RWPE2 (cell line): ENCODE data around the gene TSPAN5.

Experiments
- ATAC-seq: fragments of 200-7000 bp; cut with Tn5 transposase; 3 replicates; pipeline ENCODE4 v1.9.1; 2021; ENCODE audit warnings: low read depth
- DNase-seq: peaks from one replicate; pipeline ENCODE4 v3.0.0-alpha.2; 2020; ENCODE audit warnings: low spot score
- H3K27ac ChIP-seq: fragments of 450-650 bp; 2 replicates; pipeline ENCODE4 v1.5.1; 2017; ENCODE audit warnings: mild to moderate bottlenecking; ENCODE audit not compliant: poor library complexity, severe bottlenecking
- H3K27me3 ChIP-seq: fragments of 250-450 bp; sonication (Bioruptor Pico); 2 replicates; pipeline ENCODE4 v1.5.1; 2021; ENCODE audit warnings: mild to moderate bottlenecking, moderate library complexity; ENCODE audit not compliant: insufficient read depth, poor library complexity, severe bottlenecking
- H3K36me3 ChIP-seq: fragments of 250-450 bp; sonication (Bioruptor Pico); 2 replicates; pipeline ENCODE4 v1.5.1; 2020; ENCODE audit warnings: low read depth, mild to moderate bottlenecking, moderate library complexity
- H3K4me1 ChIP-seq: fragments of 250-450 bp; sonication (Bioruptor Pico); 2 replicates; pipeline ENCODE4 v1.5.1; 2021; ENCODE audit warnings: mild to moderate bottlenecking, moderate library complexity; ENCODE audit not compliant: insufficient read depth, poor library complexity, severe bottlenecking
- H3K4me3 ChIP-seq: fragments of 250-450 bp; sonication (Bioruptor Pico); 2 replicates; pipeline ENCODE4 v1.5.1; 2021; ENCODE audit warnings: mild to moderate bottlenecking, moderate library complexity; ENCODE audit not compliant: severe bottlenecking
- H3K9me3 ChIP-seq: fragments of 250-450 bp; sonication (Bioruptor Pico); 2 replicates; pipeline ENCODE4 v1.5.1; 2021; ENCODE audit warnings: mild to moderate bottlenecking, moderate library complexity; ENCODE audit not compliant: severe bottlenecking
- CTCF ChIP-seq: fragments of 450-650 bp; IDR thresholded peaks from one replicate; pipeline ENCODE4 v1.5.1; 2017; ENCODE audit warnings: mild to moderate bottlenecking, moderate library complexity; ENCODE audit not compliant: poor library complexity, severe bottlenecking

Gene TSPAN5

GRCh38 chr4:98510340-98510739, 148.1 kb downstream of the TSPAN5 start:
- Histone ChIP-seq H3K27me3 (no peaks in the 10 kb centered on the region), H3K4me1 (peaks cover 31% of the 10 kb centered on the region), H3K4me3 (no peak overlapping the region), H3K27ac (peak overlapping the region; percentile 73), H3K9me3 (no peaks in the 10 kb centered on the region), H3K36me3 (peaks cover 19% of the 10 kb centered on the region)
- no peak for TF ChIP-seq CTCF
- DNase-seq (no peak), ATAC-seq (no peak)

GRCh38 chr4:98509721-98510120, 148.7 kb downstream of the TSPAN5 start:
- peak overlapping the region; percentile 73 for H3K27ac ChIP-seq

GRCh38 chr4:98508829-98509598, 149.4 kb downstream of the TSPAN5 start:
- TF ChIP-seq CTCF, result no peak
- Histone ChIP-seq H3K4me3 (no peak overlapping the region), H3K27ac (peak overlapping the region; percentile 73), H3K4me1 (peaks cover 26% of the 10 kb centered on the region), H3K27me3 (no peaks in the 10 kb centered on the region), H3K9me3 (no peaks in the 10 kb centered on the region), H3K36me3 (peaks cover 19% of the 10 kb centered on the region)
- DNase-seq (no peak), ATAC-seq (no peak)

More at GRCh38 chr4:98509721-98510120, 148.7 kb downstream of the TSPAN5 start:
- Histone ChIP-seq H3K4me1 (peaks cover 29% of the 10 kb centered on the region), H3K36me3 (peaks cover 19% of the 10 kb centered on the region), H3K4me3 (no peak overlapping the region), H3K27me3 (no peaks in the 10 kb centered on the region), H3K9me3 (no peaks in the 10 kb centered on the region)
- no peak for TF ChIP-seq CTCF
- no peak for DNase-seq
- ATAC-seq, result no peak

- DNase-seq (no peak), ATAC-seq (no peak)
- H3K36me3 ChIP-seq, result peaks cover 19% of the 10 kb centered on the region
- H3K4me3 ChIP-seq, result no peak overlapping the region
- no peaks in the 10 kb centered on the region for H3K27me3 ChIP-seq
- H3K27ac ChIP-seq, result no peak overlapping the region
- peaks cover 21% of the 10 kb centered on the region for H3K4me1 ChIP-seq
- TF ChIP-seq CTCF, result no peak
- H3K9me3 ChIP-seq, result no peaks in the 10 kb centered on the region
Observed at GRCh38 chr4:98508248-98508647, 150.2 kb downstream of the TSPAN5 start.

GRCh38 chr4:98507299-98507698, 151.1 kb downstream of the TSPAN5 start:
- ATAC-seq (no peak), DNase-seq (no peak)
- peaks cover 19% of the 10 kb centered on the region for H3K36me3 ChIP-seq
- H3K27ac ChIP-seq, result no peak overlapping the region
- TF ChIP-seq CTCF, result no peak
- H3K4me3 ChIP-seq, result no peak overlapping the region
- no peaks in the 10 kb centered on the region for H3K9me3 ChIP-seq
- no peaks in the 10 kb centered on the region for H3K27me3 ChIP-seq
- peaks cover 17% of the 10 kb centered on the region for H3K4me1 ChIP-seq
